OCI-LY7 (cell line): ENCODE results near the gene PRR16.

Source experiments
- CTCF ChIP-seq: fragments of 200-600 bp; sonication (generic); conservative IDR thresholded peaks from 2 replicates; pipeline ENCODE4 v1.5.1; 2014; ENCODE audit warnings: mild to moderate bottlenecking, antibody characterized with exemption, low read length, moderate library complexity, mixed read lengths
- EZH2phosphoT487 ChIP-seq: fragments of 200-600 bp; sonication (generic); IDR thresholded peaks from 2 replicates; pipeline ENCODE4 v1.6.1; 2018; ENCODE audit warnings: low read depth, borderline replicate concordance, mild to moderate bottlenecking, mixed run types, antibody characterized with exemption, low read length, moderate library complexity, mixed read lengths

GRCh38 chr5:120609570-120609969 lies 145.5 kb downstream of the PRR16 start:
- TF ChIP-seq CTCF (no peak), EZH2phosphoT487 (no peak)
